Measurements from ENCODE around the gene VSNL1. TPM values are rescaled to one million over a fixed set of nuclear protein-coding genes. Genes with fewer than 3 reads are reported as not detected.
"Not testable (repeated sequence)": the region's sequence is repeated elsewhere in the genome, so short reads cannot be mapped to it uniquely, and the experiment has no call there.

Gene VSNL1
- polyA plus RNA-seq, 1 experiment = 0.86 TPM

DNA sequence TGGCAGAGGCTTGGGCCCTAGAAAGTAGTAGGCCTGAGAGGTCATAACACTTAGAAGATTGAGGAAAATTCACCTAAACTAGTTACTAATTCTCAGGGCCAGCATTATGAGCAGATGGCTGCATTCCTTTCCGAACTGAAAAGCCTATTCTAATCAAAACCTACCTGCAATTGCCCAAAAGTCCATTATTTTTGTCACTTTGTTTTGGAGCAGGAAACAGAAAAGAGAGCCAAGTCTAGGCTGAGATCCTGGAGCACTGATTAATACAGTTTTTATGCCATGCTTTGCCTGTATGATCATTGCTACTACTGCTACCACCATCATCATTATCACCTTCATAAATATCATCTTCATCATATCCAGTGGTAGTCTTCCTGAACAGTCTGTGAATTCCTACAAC is 14.7 kb downstream of the VSNL1 start:
- peaks cover 3% of the 10 kb centered on the region for H3K27me3 ChIP-seq (ENCODE audit: control insufficient read depth, insufficient read depth, low read length)
- H3K4me3 ChIP-seq (ENCODE audit: low read depth, low read length) = no peak overlapping the region
- TF ChIP-seq, protein P1, sequence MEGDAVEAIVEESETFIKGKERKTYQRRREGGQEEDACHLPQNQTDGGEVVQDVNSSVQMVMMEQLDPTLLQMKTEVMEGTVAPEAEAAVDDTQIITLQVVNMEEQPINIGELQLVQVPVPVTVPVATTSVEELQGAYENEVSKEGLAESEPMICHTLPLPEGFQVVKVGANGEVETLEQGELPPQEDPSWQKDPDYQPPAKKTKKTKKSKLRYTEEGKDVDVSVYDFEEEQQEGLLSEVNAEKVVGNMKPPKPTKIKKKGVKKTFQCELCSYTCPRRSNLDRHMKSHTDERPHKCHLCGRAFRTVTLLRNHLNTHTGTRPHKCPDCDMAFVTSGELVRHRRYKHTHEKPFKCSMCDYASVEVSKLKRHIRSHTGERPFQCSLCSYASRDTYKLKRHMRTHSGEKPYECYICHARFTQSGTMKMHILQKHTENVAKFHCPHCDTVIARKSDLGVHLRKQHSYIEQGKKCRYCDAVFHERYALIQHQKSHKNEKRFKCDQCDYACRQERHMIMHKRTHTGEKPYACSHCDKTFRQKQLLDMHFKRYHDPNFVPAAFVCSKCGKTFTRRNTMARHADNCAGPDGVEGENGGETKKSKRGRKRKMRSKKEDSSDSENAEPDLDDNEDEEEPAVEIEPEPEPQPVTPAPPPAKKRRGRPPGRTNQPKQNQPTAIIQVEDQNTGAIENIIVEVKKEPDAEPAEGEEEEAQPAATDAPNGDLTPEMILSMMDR (IDR thresholded peaks at IDR 0.05; ENCODE audit: low read depth, low read length) = no peak
- ChIA-PET POLR2A (no interaction called here), CTCF (no interaction called here)
- no peaks in the 10 kb centered on the region for H3K9me3 ChIP-seq (ENCODE audit: control insufficient read depth, insufficient read depth, low read length)
- no peak overlapping the region for H3K27ac ChIP-seq (ENCODE audit: low read depth, low read length)
- DNase-seq (ENCODE audit: low read depth, low spot score) = no peak

DNA sequence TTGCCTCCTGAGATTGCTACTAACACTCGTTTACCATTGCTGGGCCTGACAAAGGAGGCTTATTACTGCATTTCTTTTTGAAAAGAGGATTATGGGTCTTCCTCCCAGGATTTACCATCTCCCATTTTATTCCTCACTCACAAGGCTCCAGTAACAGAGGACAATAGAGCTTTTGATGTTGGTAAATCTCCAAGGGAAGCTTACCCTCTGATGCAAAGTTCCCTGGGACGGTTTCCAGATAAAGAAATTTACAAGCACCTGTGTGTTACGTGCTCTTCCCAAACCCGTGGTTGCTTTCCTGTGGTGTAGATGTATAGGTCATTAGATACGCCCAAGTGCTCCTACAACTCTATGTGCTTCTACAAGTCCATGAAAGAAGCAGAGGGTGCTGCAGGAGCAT is 17.1 kb downstream of the VSNL1 start:
- CTCF ChIA-PET = interaction anchor here (1.0 kb wide), 1 partner anchor 114 kb away, joined by 3 read pairs; no protein-coding TSS in a partner anchor

DNA sequence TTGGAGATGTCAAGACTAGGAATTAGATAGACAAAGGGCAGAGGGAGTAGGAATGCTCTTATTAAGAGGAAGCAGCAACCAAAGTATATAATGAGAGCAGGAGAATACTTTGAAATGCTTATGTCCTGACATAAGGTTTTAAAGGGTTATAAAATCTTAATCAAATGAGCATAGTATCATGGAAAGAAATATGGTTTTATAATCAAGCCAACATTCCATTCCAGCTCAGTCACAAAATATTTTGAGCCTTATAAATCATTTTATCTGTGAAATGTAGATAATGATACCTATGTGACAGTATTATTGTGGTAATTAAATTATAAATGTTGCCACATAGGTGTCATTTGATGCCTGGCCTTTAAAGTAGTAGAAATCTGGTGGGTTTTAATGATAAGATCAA is 17.6 kb downstream of the VSNL1 start:
- CTCF ChIA-PET = interaction anchor here (1.0 kb wide), 1 partner anchor 113 kb away, joined by 3 read pairs; no protein-coding TSS in a partner anchor
- DNase-seq (ENCODE audit: low read depth, low spot score) = no peak
- POLR2A ChIA-PET = no interaction called here

More for the DNA sequence above, 17.1 kb downstream of the VSNL1 start:
- no peak overlapping the region for H3K4me3 ChIP-seq (ENCODE audit: low read depth, low read length)
- TF ChIP-seq, protein P1 (IDR thresholded peaks at IDR 0.05; ENCODE audit: low read depth, low read length) = no peak
- H3K27me3 ChIP-seq (ENCODE audit: control insufficient read depth, insufficient read depth, low read length) = peaks cover 7% of the 10 kb centered on the region
- POLR2A ChIA-PET = no interaction called here
- no peaks in the 10 kb centered on the region for H3K9me3 ChIP-seq (ENCODE audit: control insufficient read depth, insufficient read depth, low read length)
- H3K27ac ChIP-seq (ENCODE audit: low read depth, low read length) = no peak overlapping the region
- no peak for DNase-seq (ENCODE audit: low read depth, low spot score)

DNA sequence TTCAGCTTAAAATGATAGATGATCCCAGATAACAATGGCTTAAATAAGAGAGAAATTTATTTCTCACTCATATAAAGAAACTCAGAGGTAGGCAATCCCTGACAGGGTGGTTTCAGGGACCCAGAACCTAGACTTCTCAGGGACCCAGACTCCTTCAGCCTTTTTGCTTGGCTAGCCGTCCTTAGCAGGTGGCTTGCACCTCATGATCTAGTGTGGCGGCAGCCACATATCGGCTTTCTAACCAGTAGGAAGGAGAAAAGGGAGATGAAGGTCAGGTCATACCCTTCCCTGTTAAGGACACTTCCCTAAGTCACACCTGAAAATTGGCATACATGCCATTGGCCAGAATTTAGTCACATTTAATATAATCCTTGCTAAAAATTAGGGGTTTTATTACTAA is 18.4 kb downstream of the VSNL1 start:
- Histone ChIP-seq H3K4me3 (ENCODE audit: low read depth, low read length) (no peak overlapping the region), H3K27me3 (ENCODE audit: control insufficient read depth, insufficient read depth, low read length) (peaks cover 7% of the 10 kb centered on the region), H3K27ac (ENCODE audit: low read depth, low read length) (no peak overlapping the region), H3K9me3 (ENCODE audit: control insufficient read depth, insufficient read depth, low read length) (no peaks in the 10 kb centered on the region)
- DNase-seq (ENCODE audit: low read depth, low spot score) = no peak
- POLR2A ChIA-PET = no interaction called here
- CTCF ChIA-PET = interaction anchor here (1.0 kb wide), 1 partner anchor 112 kb away, joined by 3 read pairs; no protein-coding TSS in a partner anchor
- TF ChIP-seq, protein P1 (IDR thresholded peaks at IDR 0.05; ENCODE audit: low read depth, low read length) = no peak

More for the DNA sequence above, 17.6 kb downstream of the VSNL1 start:
- H3K4me3 ChIP-seq (ENCODE audit: low read depth, low read length) = no peak overlapping the region
- TF ChIP-seq, protein P1 (IDR thresholded peaks at IDR 0.05; ENCODE audit: low read depth, low read length) = no peak
- peaks cover 7% of the 10 kb centered on the region for H3K27me3 ChIP-seq (ENCODE audit: control insufficient read depth, insufficient read depth, low read length)
- H3K9me3 ChIP-seq (ENCODE audit: control insufficient read depth, insufficient read depth, low read length) = no peaks in the 10 kb centered on the region
- no peak overlapping the region for H3K27ac ChIP-seq (ENCODE audit: low read depth, low read length)

DNA sequence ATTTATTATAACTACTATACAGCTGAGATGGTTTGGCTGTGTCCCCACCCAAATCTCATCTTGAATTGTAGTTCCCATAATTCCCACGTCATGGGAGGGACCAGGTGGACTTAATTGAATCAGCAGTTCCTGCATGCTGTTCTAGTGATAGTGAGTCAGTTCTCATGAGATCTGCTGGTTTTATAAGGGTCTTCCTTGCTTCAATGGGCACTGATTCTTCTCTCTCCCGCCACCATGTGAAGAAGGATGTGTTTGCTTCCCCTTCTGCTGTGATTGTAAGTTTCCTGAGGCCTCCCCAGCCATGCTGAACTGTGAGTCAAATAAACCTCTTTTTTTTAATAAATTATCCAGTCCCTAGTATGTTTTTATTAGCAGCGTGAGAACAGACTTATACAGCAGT is 25.2 kb downstream of the VSNL1 start:
- H3K4me3 ChIP-seq (ENCODE audit: low read depth, low read length); DNase-seq (ENCODE audit: low read depth, low spot score); POLR2A ChIA-PET; H3K9me3 ChIP-seq (ENCODE audit: control insufficient read depth, insufficient read depth, low read length); H3K27ac ChIP-seq (ENCODE audit: low read depth, low read length); CTCF ChIA-PET; H3K27me3 ChIP-seq (ENCODE audit: control insufficient read depth, insufficient read depth, low read length): not testable (repeated sequence)

DNA sequence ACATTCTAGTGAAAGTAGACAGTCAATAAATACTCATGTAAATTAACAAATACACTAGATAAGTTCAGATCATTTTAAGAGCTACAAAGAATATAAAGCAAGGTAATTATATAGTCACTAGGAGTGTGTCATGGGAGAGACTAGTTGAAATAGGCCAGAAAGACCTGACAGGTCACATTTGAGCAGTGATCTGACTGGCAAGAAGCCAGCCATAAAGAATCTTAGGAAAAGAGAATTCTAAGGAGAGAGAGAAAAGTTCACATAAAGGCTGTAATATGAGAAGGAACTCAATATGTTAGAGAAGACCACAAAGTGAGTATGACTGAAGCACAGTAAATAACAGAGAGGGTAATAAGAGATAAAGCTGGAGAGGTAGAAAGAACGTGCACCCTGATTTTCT is 31.2 kb downstream of the VSNL1 start:
- H3K4me3 ChIP-seq (ENCODE audit: low read depth, low read length) = no peak overlapping the region
- POLR2A ChIA-PET = no interaction called here
- H3K9me3 ChIP-seq (ENCODE audit: control insufficient read depth, insufficient read depth, low read length) = no peaks in the 10 kb centered on the region
- CTCF ChIA-PET = interaction anchor here (1.0 kb wide), 1 partner anchor 100 kb away, joined by 3 read pairs; no protein-coding TSS in a partner anchor
- DNase-seq (ENCODE audit: low read depth, low spot score) = no peak
- H3K27ac ChIP-seq (ENCODE audit: low read depth, low read length) = no peak overlapping the region
- no peaks in the 10 kb centered on the region for H3K27me3 ChIP-seq (ENCODE audit: control insufficient read depth, insufficient read depth, low read length)
- TF ChIP-seq, protein P1 (IDR thresholded peaks at IDR 0.05; ENCODE audit: low read depth, low read length) = no peak

Data from AG04450 (cell line).